ENCODE measurements around the gene PFKP.

- TF ChIP-seq CTCF (conservative IDR thresholded peaks at IDR 0.05; ENCODE audit: low read depth, low read length) (no peak), EZH2phosphoT487 (IDR thresholded peaks at IDR 0.05; ENCODE audit: borderline replicate concordance, low read length) (no peak)
Observed at GRCh38 chr10:3131098-3131497, 63.8 kb downstream of the PFKP start.
